ENCODE results near the gene RAPGEF4. TPM values are rescaled to one million over a fixed set of nuclear protein-coding genes. Genes with fewer than 3 reads are reported as not detected.

RAPGEF4 gene
- total RNA-seq, 4 donors from 2014 or later = 16.1 to 26.2 (median 21.3) TPM

DNA sequence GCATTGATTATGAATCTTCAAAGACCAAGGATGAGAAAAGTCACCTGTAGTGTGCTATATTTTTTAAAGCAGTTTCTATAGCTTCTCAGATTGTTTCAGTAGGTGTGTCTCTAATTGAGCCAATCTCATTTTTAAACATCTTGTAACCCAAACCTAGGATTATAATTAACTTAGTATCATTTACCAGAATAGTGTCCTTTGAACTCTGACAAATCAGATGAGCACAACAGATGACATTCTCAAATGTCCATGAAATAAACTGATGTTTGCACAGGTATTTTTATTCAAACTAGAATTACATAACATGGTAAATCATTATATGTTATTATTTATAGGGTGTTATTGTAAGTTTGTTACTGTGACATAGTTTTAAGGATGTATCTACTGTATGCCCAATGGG is 213.9 kb downstream of the RAPGEF4 start:
- H3K36me3 ChIP-seq = no peaks in the 10 kb centered on the region
- no peak for TF ChIP-seq POLR2A (IDR thresholded peaks at IDR 0.05)
- TF ChIP-seq, protein P1, sequence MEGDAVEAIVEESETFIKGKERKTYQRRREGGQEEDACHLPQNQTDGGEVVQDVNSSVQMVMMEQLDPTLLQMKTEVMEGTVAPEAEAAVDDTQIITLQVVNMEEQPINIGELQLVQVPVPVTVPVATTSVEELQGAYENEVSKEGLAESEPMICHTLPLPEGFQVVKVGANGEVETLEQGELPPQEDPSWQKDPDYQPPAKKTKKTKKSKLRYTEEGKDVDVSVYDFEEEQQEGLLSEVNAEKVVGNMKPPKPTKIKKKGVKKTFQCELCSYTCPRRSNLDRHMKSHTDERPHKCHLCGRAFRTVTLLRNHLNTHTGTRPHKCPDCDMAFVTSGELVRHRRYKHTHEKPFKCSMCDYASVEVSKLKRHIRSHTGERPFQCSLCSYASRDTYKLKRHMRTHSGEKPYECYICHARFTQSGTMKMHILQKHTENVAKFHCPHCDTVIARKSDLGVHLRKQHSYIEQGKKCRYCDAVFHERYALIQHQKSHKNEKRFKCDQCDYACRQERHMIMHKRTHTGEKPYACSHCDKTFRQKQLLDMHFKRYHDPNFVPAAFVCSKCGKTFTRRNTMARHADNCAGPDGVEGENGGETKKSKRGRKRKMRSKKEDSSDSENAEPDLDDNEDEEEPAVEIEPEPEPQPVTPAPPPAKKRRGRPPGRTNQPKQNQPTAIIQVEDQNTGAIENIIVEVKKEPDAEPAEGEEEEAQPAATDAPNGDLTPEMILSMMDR (IDR thresholded peaks at IDR 0.05) = no peak
- no peak overlapping the region for H3K4me3 ChIP-seq
- H3K27me3 ChIP-seq = no peaks in the 10 kb centered on the region
- intact Hi-C loops (cut with DNase I; ENCODE audit: low total_unique reads) = no loop called here
- DNase-seq = no peak
- H3K9me3 ChIP-seq = no peaks in the 10 kb centered on the region
- no peaks in the 10 kb centered on the region for H3K4me1 ChIP-seq
- H3K27ac ChIP-seq = no peak overlapping the region

DNA sequence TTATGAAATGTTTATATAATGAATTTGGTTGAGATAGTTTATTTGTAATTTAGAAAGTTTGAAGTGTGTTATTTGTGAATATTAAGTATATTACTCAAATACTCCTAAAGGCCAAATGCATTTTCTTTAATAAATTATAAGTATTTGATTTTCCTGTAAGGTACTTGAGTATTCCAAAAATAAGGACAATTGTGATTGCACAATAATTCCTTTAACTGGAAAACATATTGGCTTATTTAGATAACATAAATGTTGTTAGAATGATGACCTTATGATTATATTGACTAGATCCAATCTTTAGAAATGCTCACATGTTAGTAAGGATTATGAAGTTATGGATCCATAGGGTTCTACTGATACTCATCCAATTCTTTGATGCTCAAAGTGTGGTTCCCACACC is 214.9 kb downstream of the RAPGEF4 start:
- Histone ChIP-seq H3K27me3 (no peaks in the 10 kb centered on the region), H3K27ac (no peak overlapping the region), H3K4me3 (no peak overlapping the region), H3K36me3 (no peaks in the 10 kb centered on the region), H3K9me3 (no peaks in the 10 kb centered on the region), H3K4me1 (no peaks in the 10 kb centered on the region)
- TF ChIP-seq, protein P1 (IDR thresholded peaks at IDR 0.05) = no peak
- no peak for TF ChIP-seq POLR2A (IDR thresholded peaks at IDR 0.05)
- intact Hi-C loops (cut with DNase I; ENCODE audit: low total_unique reads) = no loop called here
- DNase-seq = no peak

DNA sequence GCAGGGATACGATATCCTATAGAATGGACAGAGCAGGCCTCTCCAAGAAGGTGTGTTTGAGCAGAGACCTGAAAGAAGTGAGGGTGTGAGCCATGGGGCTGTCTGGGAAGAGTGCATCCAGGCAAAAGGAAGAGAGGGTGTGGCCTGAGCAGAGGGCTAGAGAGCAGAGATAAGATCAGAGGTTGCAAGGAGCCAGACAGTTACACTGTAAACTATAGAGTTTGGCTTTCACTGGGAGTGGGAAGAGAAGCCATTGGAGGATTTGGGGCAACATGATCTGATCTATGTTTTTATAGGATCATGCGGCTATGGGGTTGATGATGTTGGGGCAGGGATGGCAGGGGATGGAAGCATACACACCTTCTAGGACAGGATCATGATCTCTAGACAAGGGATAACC is 215.9 kb downstream of the RAPGEF4 start:
- Histone ChIP-seq H3K36me3 (no peaks in the 10 kb centered on the region), H3K4me3 (no peak overlapping the region), H3K9me3 (no peaks in the 10 kb centered on the region), H3K27me3 (no peaks in the 10 kb centered on the region), H3K4me1 (no peaks in the 10 kb centered on the region), H3K27ac (no peak overlapping the region)
- intact Hi-C loops (cut with DNase I; ENCODE audit: low total_unique reads) = no loop called here
- no peak for TF ChIP-seq POLR2A (IDR thresholded peaks at IDR 0.05)
- TF ChIP-seq, protein P1 (IDR thresholded peaks at IDR 0.05) = no peak
- no peak for DNase-seq

DNA sequence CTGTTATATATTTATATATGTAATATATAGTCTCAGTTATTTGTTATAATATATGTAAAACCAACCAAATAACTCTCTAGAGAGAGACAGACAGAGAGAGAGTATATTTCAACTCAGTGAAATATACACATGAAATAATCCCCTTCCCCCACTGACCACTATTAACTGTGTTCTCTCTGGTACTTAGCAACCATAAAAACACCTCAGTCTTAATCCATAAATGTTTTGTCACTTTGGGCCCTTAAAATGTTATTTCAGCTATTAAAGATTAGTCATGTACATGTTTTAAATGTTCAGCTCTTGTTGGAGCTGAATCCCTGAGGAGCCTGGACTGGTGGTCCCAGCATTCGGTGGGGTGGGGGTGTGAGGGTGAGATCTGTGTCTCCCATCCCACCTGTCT is 217.8 kb downstream of the RAPGEF4 start:
- intact Hi-C loops (cut with DNase I; ENCODE audit: low total_unique reads) = no loop called here
- no peaks in the 10 kb centered on the region for H3K27me3 ChIP-seq
- H3K4me3 ChIP-seq = no peak overlapping the region
- TF ChIP-seq POLR2A (IDR thresholded peaks at IDR 0.05) = no peak
- TF ChIP-seq, protein P1 (IDR thresholded peaks at IDR 0.05) = no peak
- H3K4me1 ChIP-seq = no peaks in the 10 kb centered on the region
- H3K9me3 ChIP-seq = no peaks in the 10 kb centered on the region
- H3K27ac ChIP-seq = no peak overlapping the region
- H3K36me3 ChIP-seq = no peaks in the 10 kb centered on the region
- DNase-seq = no peak

DNA sequence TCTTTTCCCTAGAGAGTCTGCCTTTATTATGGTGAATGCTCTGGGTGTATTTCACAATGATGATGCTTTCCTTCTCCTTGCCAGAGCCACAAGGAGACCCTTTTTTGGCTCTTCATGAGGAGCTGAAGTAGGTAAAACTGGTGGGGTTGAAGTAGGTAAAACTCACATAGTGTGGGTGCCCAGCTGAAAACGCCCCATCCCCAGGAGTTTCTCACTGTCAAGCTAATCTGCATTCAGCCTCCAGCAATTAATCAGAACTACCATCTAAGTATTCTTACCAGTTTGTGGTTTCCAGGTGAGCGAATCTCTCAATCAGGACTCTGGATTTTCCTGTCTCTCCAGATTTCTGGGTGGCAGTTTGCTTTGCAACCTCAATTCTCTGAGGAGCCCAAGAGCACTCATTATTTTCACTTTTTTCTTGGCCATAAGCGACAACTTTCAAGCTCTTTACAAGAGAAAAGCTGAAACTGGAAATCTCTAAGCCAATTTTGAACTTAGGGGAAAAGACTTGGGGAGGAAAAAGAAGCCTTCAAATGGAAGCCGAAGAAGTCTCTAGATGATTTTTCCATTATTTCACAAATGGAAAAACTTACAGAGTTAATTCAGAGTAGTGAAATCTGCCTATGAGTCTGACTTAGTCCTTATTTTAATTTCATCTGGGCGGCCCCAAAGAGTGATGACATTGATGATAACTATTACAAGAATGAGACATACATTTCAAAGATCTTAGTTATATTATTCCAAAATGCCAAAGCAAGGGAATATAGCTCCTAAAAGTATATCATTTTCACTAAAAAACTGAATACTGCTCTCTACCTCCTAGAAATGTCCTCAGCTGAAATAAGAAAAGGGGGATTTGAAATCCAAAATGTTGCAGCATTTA is 218.6 kb downstream of the RAPGEF4 start:
- TF ChIP-seq, protein P1 (IDR thresholded peaks at IDR 0.05) = no peak
- no peak for TF ChIP-seq POLR2A (IDR thresholded peaks at IDR 0.05)
- H3K9me3 ChIP-seq = no peaks in the 10 kb centered on the region
- H3K27ac ChIP-seq = no peak overlapping the region
- DNase-seq = no peak
- no peaks in the 10 kb centered on the region for H3K4me1 ChIP-seq
- intact Hi-C loops (cut with DNase I; ENCODE audit: low total_unique reads) = no loop called here
- H3K36me3 ChIP-seq = no peaks in the 10 kb centered on the region
- H3K4me3 ChIP-seq = no peak overlapping the region
- H3K27me3 ChIP-seq = no peaks in the 10 kb centered on the region
